Measurements from ENCODE around the gene S100A14.

DNA sequence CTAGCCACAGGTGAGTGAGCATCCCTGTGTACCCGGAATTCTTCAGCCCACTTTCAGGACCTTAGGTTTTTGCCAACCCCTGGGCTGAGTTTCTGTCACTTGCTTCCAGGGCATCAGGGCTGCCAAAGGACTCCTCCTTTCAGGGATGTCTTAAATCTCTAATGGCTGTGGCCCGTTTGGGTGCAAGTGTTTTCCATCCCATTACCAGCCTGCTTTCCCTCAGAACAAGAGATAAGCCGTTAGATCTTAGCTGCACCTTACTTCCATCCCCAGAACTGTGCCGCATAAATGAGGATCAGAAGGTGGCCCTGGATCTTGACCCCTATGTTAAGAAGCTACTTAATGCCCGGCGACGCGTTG, 43.0 kb upstream of the S100A14 start:
- no peak for TF ChIP-seq TAF1 (IDR thresholded peaks at IDR 0.05; ENCODE audit: borderline replicate concordance, low read depth, low read length)
- TF ChIP-seq NRF1 (IDR thresholded peaks at IDR 0.05; ENCODE audit: low read depth, low read length) = no peak
- TF ChIP-seq CTCF (IDR thresholded peaks at IDR 0.05) = no peak
- TF ChIP-seq EZH2phosphoT487 (IDR thresholded peaks at IDR 0.05; ENCODE audit: borderline replicate concordance, low read depth) = no peak
- TF ChIP-seq SMC3 (IDR thresholded peaks at IDR 0.05; ENCODE audit: low read depth, low read length) = no peak
- TF ChIP-seq GABPA (IDR thresholded peaks at IDR 0.05; ENCODE audit: low read depth) = no peak
- TF ChIP-seq IRF3 (IDR thresholded peaks at IDR 0.05; ENCODE audit: low read depth, low read length) = no peak
- TF ChIP-seq ELF1 (IDR thresholded peaks at IDR 0.05) = no peak

Data from SK-N-SH (cell line).